Hepatocyte (in vitro differentiated cells): Measurements from ENCODE around the gene TRPV3. TPM values are rescaled to one million over a fixed set of nuclear protein-coding genes. Genes with fewer than 3 reads are reported as not detected.

ENCODE experiments used
- DNase-seq: peaks from one replicate; pipeline ENCODE4 v3.0.0-alpha.2; 2016; ENCODE audit warnings: low spot score
- H2AFZ ChIP-seq: fragments of 200-600 bp; sonication (generic); 2 replicates; pipeline ENCODE4 v1.6.0; 2016; ENCODE audit warnings: antibody characterized with exemption, mild to moderate bottlenecking
- H3K27ac ChIP-seq: fragments of 200-600 bp; sonication (generic); 2 replicates; pipeline ENCODE4 v1.5.1; 2016; ENCODE audit warnings: mild to moderate bottlenecking
- H3K27me3 ChIP-seq: fragments of 200-600 bp; sonication (generic); 2 replicates; pipeline ENCODE4 v1.6.1; 2016
- H3K36me3 ChIP-seq: fragments of 200-600 bp; sonication (generic); replicated peaks from 2 replicates; pipeline ENCODE4 v1.5.1; 2016; ENCODE audit warnings: low read depth; ENCODE audit not compliant: insufficient read depth
- H3K4me1 ChIP-seq: fragments of 200-600 bp; sonication (generic); 2 replicates; pipeline ENCODE4 v1.5.1; 2016; ENCODE audit warnings: mild to moderate bottlenecking, moderate library complexity; ENCODE audit not compliant: insufficient read depth
- H3K4me2 ChIP-seq: fragments of 200-600 bp; sonication (generic); 2 replicates; pipeline ENCODE4 v1.6.0; 2016
- H3K4me3 ChIP-seq: fragments of 200-600 bp; sonication (generic); 2 replicates; pipeline ENCODE4 v1.5.1; 2016; ENCODE audit warnings: mild to moderate bottlenecking
- H3K79me2 ChIP-seq: fragments of 200-600 bp; sonication (generic); 2 replicates; pipeline ENCODE4 v1.6.0; 2017; ENCODE audit warnings: mild to moderate bottlenecking
- H3K9me2 ChIP-seq: fragments of 200-600 bp; sonication (generic); replicated peaks from 2 replicates; pipeline ENCODE4 v1.6.0; 2017; ENCODE audit warnings: mild to moderate bottlenecking; ENCODE audit not compliant: insufficient read depth
- H3K9me3 ChIP-seq: fragments of 200-600 bp; sonication (generic); 2 replicates; pipeline ENCODE4 v1.5.1; 2016; ENCODE audit warnings: low read depth, mild to moderate bottlenecking
- H4K20me1 ChIP-seq: fragments of 200-600 bp; sonication (generic); 2 replicates; pipeline ENCODE4 v1.6.0; 2016; ENCODE audit warnings: mild to moderate bottlenecking; ENCODE audit not compliant: insufficient read depth, poor library complexity, severe bottlenecking
- CTCF ChIP-seq: fragments of 200-600 bp; sonication (generic); IDR thresholded peaks from 2 replicates; pipeline ENCODE4 v1.5.1; 2016; ENCODE audit warnings: antibody characterized with exemption, mild to moderate bottlenecking; ENCODE audit not compliant: poor library complexity
- EZH2 ChIP-seq: fragments of 200-600 bp; sonication (generic); IDR thresholded peaks from 2 replicates; pipeline ENCODE4 v1.6.1; 2016; ENCODE audit warnings: antibody characterized with exemption, mild to moderate bottlenecking, borderline replicate concordance
- EZH2phosphoT487 ChIP-seq: fragments of 200-600 bp; sonication (generic); IDR thresholded peaks from one replicate; pipeline ENCODE4 v1.6.1; 2018; ENCODE audit warnings: antibody characterized with exemption, mild to moderate bottlenecking, low read depth, moderate library complexity; ENCODE audit not compliant: unreplicated experiment, severe bottlenecking
- WGBS: methylation state at CpG from one replicate; pipeline ENCODE4 v1.1.6; 2016; ENCODE audit warnings: low lambda C conversion rate; ENCODE audit errors: missing lambda C conversion rate; 5-methylcytosine and 5-hydroxymethylcytosine counted together
- polyA plus RNA-seq: library from polyadenylated mRNA; unstranded; fragments of >200 nt; fragmentation: Nextera tagmentation; extraction: Ambion mirVana; gene quantifications from 2 replicates; pipeline ENCODE4 v1.2.1, GENCODE V29; 2016
- total RNA-seq: library from RNA; depleted of rRNA; stranded (reverse); fragments of >200 nt; gene quantifications from 2 replicates; pipeline ENCODE4 v1.2.3, GENCODE V29; 2014

The TRPV3 gene
- total and polyA plus RNA-seq, 2 experiments from 2014 or later: 1.4 to 2.6 TPM

- Histone ChIP-seq H2AFZ (no peak overlapping the region), H3K4me2 (no peak overlapping the region), H3K27me3 (no peaks in the 10 kb centered on the region), H3K4me3 (no peak overlapping the region), H3K9me2 (no peaks in the 10 kb centered on the region), H3K27ac (no peak overlapping the region), H3K4me1 (no peaks in the 10 kb centered on the region), H3K79me2 (no peaks in the 10 kb centered on the region), H4K20me1 (no peaks in the 10 kb centered on the region), H3K9me3 (no peaks in the 10 kb centered on the region), H3K36me3 (no peaks in the 10 kb centered on the region)
- no peak for TF ChIP-seq EZH2phosphoT487
- no peak for TF ChIP-seq CTCF
- TF ChIP-seq EZH2: no peak
- 98% methylated on average over 15 of the region's 15 CpGs for WGBS
- DNase-seq: no peak
Measured at GRCh38 chr17:3590231-3590630, 32.6 kb upstream of the TRPV3 start.

GRCh38 chr17:3589784-3590183 lies 32.2 kb upstream of the TRPV3 start:
- Histone ChIP-seq H3K27me3 (no peaks in the 10 kb centered on the region), H4K20me1 (no peaks in the 10 kb centered on the region), H3K4me1 (no peaks in the 10 kb centered on the region), H3K9me2 (no peaks in the 10 kb centered on the region), H3K36me3 (no peaks in the 10 kb centered on the region), H3K4me3 (no peak overlapping the region), H3K4me2 (no peak overlapping the region), H3K9me3 (no peaks in the 10 kb centered on the region), H3K79me2 (no peaks in the 10 kb centered on the region), H3K27ac (no peak overlapping the region), H2AFZ (no peak overlapping the region)
- over 99% methylated on average over 22 of the region's 22 CpGs for WGBS
- no peak for DNase-seq
- TF ChIP-seq EZH2: no peak
- TF ChIP-seq CTCF: no peak
- no peak for TF ChIP-seq EZH2phosphoT487

GRCh38 chr17:3585826-3586225 lies 28.2 kb upstream of the TRPV3 start:
- no peak for DNase-seq
- no peaks in the 10 kb centered on the region for H3K27me3 ChIP-seq
- H3K27ac ChIP-seq: no peak overlapping the region
- WGBS: 98% methylated on average over 17 of the region's 17 CpGs
- no peak overlapping the region for H3K4me2 ChIP-seq
- H3K9me2 ChIP-seq: no peaks in the 10 kb centered on the region
- H3K4me3 ChIP-seq: no peak overlapping the region
- H2AFZ ChIP-seq: no peak overlapping the region
- H3K79me2 ChIP-seq: no peaks in the 10 kb centered on the region
- TF ChIP-seq EZH2: no peak
- TF ChIP-seq EZH2phosphoT487: no peak
- TF ChIP-seq CTCF: no peak
- H3K4me1 ChIP-seq: no peaks in the 10 kb centered on the region
- H3K9me3 ChIP-seq: no peaks in the 10 kb centered on the region
- no peaks in the 10 kb centered on the region for H4K20me1 ChIP-seq
- no peaks in the 10 kb centered on the region for H3K36me3 ChIP-seq

- Histone ChIP-seq H3K27me3 (no peaks in the 10 kb centered on the region), H3K4me3 (no peak overlapping the region), H3K4me2 (no peak overlapping the region), H3K79me2 (no peaks in the 10 kb centered on the region), H2AFZ (no peak overlapping the region), H3K36me3 (no peaks in the 10 kb centered on the region), H3K9me3 (no peaks in the 10 kb centered on the region), H3K27ac (no peak overlapping the region), H4K20me1 (no peaks in the 10 kb centered on the region), H3K4me1 (no peaks in the 10 kb centered on the region), H3K9me2 (no peaks in the 10 kb centered on the region)
- WGBS: 96% methylated on average over 9 of the region's 9 CpGs
- no peak for DNase-seq
- no peak for TF ChIP-seq EZH2
- no peak for TF ChIP-seq EZH2phosphoT487
- TF ChIP-seq CTCF: no peak
Measured at GRCh38 chr17:3583456-3583855, 25.8 kb upstream of the TRPV3 start.
